Lower leg skin (tissue), 4 donors: ENCODE data around the gene MCTP1. TPM values are rescaled to one million over a fixed set of nuclear protein-coding genes. Genes with fewer than 3 reads are reported as not detected.

ENCODE experiments used
- DNase-seq, 2 donors: peaks; one replicate each; pipeline ENCODE4 v3.0.0-alpha.2; 2019; ENCODE audit warnings: low spot score in 2 of 2
- H3K4me3 ChIP-seq: fragments of 200-600 bp; sonication (generic); 2 replicates; pipeline ENCODE4 v1.5.1; 2017; ENCODE audit warnings: mild to moderate bottlenecking, low read depth; ENCODE audit not compliant: poor library complexity, severe bottlenecking
- POLR2A ChIP-seq, 2 donors: fragments of 450-650 bp; IDR thresholded peaks; one replicate each; pipeline ENCODE4 v1.6.1; 2016 to 2017; ENCODE audit warnings: antibody characterized with exemption in 2 of 2, mild to moderate bottlenecking in 1 of 2, moderate library complexity in 1 of 2
- WGBS, 2 donors: methylation state at CpG; one replicate each; pipeline ENCODE4 v1.1.5; 2018; 5-methylcytosine and 5-hydroxymethylcytosine counted together
- intact Hi-C: fragments of 100-400 bp; cut with DNase I; formaldehyde crosslinking; loops from one replicate; pipeline ENCODE4 v1.15.0; 2023; ENCODE audit warnings: low total_unique reads
- total RNA-seq, 4 donors: library from RNA; depleted of rRNA; stranded (reverse); fragments of >200 nt; gene quantifications; one replicate each; pipeline ENCODE4 v1.1.0, GENCODE V29; 2016
- TF ChIP-seq, protein P1 (sequence below), 3 donors: fragments of 450-650 bp; IDR thresholded peaks; one replicate each; pipeline ENCODE4 v1.5.1; 2016; ENCODE audit warnings: antibody characterized with exemption in 3 of 3, mild to moderate bottlenecking in 3 of 3, moderate library complexity in 2 of 3

Gene MCTP1
- total RNA-seq, 4 donors from 2014 or later = 6.3 to 36.5 (median 9.8) TPM

DNA sequence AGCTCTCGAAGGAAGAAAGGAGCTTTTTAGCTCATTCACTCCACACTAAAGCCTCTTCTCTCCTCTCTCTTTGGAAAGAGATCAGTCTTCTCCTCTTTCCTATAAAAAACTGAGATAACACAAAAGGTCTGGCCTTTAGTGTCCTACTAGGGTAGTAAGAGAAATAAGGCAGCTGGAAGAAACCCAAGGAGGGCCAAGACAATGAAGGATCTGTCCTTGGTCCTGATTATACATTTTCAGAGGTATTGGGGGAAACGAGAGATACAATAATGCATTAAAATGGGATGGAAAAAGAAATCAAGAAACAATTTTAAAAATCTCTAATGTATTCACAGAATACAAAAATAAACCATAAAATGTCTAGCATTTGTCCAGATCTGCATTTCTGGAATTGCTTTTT is 482.4 kb downstream of the MCTP1 start:
- TF ChIP-seq, protein P1, sequence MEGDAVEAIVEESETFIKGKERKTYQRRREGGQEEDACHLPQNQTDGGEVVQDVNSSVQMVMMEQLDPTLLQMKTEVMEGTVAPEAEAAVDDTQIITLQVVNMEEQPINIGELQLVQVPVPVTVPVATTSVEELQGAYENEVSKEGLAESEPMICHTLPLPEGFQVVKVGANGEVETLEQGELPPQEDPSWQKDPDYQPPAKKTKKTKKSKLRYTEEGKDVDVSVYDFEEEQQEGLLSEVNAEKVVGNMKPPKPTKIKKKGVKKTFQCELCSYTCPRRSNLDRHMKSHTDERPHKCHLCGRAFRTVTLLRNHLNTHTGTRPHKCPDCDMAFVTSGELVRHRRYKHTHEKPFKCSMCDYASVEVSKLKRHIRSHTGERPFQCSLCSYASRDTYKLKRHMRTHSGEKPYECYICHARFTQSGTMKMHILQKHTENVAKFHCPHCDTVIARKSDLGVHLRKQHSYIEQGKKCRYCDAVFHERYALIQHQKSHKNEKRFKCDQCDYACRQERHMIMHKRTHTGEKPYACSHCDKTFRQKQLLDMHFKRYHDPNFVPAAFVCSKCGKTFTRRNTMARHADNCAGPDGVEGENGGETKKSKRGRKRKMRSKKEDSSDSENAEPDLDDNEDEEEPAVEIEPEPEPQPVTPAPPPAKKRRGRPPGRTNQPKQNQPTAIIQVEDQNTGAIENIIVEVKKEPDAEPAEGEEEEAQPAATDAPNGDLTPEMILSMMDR (IDR thresholded peaks at IDR 0.05) = no peak
- no peak for TF ChIP-seq POLR2A (IDR thresholded peaks at IDR 0.05)
- no peak overlapping the region for H3K4me3 ChIP-seq
- 76 to 78% methylated on average over 2 of the region's 2 CpGs for WGBS, 2 donors

DNA sequence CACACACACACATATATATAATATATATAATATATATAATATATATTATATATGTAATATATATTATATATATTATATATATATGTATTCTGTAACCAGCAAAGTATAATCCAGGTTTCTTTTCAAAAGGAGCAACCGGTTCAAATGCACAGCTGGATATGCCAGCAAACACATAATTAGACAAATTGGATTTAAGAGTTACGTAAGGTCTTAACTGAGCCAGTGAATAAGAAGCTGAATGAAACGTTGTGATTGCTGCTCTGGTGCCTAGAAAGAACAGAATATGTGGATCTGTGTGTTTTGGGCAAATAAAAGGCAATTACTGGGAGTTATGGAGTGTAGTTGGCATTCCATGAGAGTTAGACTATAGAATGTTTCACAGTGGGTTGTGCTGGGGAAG is 488.3 kb downstream of the MCTP1 start:
- intact Hi-C loops = no loop called here
- no peak for DNase-seq
- WGBS, 2 donors = 65 to 66% methylated on average over 3 of the region's 3 CpGs
- TF ChIP-seq, protein P1 (IDR thresholded peaks at IDR 0.05) = no peak
- no peak for TF ChIP-seq POLR2A (IDR thresholded peaks at IDR 0.05)
- H3K4me3 ChIP-seq = no peak overlapping the region

More for the DNA sequence above, 482.4 kb downstream of the MCTP1 start:
- no peak for DNase-seq
- intact Hi-C loops = no loop called here

DNA sequence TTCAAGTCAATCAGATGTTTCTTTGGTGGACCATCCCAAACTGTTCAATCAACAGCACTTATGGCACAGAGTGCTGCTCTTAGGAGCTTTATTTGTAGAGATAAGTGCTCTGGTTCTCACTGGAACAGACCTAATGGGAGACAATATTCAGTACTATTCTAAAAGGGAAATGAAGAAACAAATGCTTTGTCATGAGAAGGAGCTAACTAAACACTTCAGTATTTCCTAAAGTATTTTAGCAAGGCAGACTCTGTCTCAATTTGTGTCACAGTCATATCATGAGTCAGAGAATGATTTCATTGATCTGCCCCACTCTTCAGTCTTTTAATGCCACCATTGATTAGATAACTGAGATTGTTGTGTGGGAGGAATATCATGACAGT is 491.1 kb downstream of the MCTP1 start:
- H3K4me3 ChIP-seq = no peak overlapping the region
- DNase-seq = no peak
- intact Hi-C loops = no loop called here
- TF ChIP-seq, protein P1 (IDR thresholded peaks at IDR 0.05) = no peak
- no peak for TF ChIP-seq POLR2A (IDR thresholded peaks at IDR 0.05)

DNA sequence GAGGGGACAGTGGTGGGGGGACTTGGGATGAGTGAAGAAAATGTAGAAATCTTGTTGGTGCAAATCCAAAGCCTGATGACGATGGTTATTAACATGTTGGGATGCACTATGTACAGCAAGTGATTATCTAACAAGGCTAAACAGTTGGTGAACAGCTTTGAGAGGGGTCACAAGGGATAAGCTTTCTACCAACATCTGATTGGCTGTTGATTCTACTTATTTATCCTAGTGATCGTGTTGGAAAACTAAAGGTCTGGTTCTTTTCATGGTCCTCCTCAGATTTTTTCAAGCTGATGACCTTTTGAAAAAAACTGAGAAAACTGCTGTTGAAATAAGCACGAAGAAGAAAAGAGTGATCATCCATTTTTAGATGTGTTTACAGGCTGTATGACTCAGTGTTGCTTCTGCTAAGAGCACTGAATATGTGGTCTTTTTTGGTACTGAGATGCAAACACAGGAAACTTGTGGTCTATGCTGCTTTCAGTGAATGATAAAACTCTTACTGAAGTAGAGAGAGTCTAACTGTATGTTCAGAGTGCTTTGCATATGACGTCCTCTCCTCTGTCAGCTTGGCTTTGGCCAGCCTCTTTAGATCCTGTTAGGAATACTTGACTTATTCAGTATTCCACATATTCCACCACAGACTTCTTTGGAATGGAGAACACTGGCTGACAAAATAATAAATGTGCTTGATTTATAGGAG is 491.6 kb downstream of the MCTP1 start:
- DNase-seq = no peak
- WGBS, 2 donors = 64 to 66% methylated on average over 4 of the region's 4 CpGs
- no peak overlapping the region for H3K4me3 ChIP-seq
- intact Hi-C loops = no loop called here
- no peak for TF ChIP-seq POLR2A (IDR thresholded peaks at IDR 0.05)
- TF ChIP-seq, protein P1 (IDR thresholded peaks at IDR 0.05) = no peak

DNA sequence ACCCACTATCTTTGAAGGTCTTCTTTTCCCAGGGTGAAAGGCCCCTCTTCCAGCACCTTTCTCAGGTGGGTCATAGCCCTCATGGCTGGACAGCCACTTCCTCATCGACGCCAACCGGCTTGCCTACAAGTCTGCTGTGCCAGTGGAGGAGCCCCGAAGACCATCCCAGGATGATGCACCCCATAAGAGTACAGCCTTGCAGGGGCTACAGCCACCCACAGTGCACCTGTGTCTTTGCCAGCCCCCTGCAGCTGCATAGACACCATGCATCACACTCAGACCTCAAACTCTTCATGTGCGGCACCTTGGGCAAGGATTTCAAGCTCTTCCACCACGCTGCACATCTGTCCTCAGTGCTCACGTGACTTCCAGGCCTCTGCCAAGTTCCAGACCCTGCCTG is 493.1 kb downstream of the MCTP1 start:
- WGBS, 2 donors = 74 to 76% methylated on average over 7 of the region's 7 CpGs
- no peak overlapping the region for H3K4me3 ChIP-seq
- intact Hi-C loops = no loop called here
- DNase-seq = no peak
- TF ChIP-seq, protein P1 (IDR thresholded peaks at IDR 0.05) = no peak
- no peak for TF ChIP-seq POLR2A (IDR thresholded peaks at IDR 0.05)

DNA sequence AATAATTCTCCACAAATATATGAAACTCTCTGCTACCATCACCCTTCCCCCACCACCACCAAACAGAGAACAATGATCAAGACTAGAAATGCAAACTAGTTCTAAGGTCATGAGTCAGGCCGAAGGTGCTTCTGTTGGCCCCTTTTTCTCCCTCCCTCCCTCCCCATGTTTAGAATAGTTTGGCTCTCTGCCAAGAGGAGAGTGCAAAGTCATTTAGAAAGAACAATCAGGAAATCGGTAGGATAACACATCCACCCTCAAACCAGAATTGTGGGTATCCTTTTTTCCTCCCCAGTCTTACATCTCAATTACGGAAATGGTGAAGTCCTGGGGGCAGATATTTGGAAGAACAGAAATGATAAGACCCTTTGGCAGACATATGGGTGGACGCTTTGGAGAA is 496.4 kb downstream of the MCTP1 start:
- intact Hi-C loops = no loop called here
- DNase-seq = no peak
- H3K4me3 ChIP-seq = no peak overlapping the region
- TF ChIP-seq, protein P1 (IDR thresholded peaks at IDR 0.05) = no peak
- no peak for TF ChIP-seq POLR2A (IDR thresholded peaks at IDR 0.05)
- 77 to 85% methylated on average over 4 of the region's 4 CpGs for WGBS, 2 donors
